Loucy (cell line): ENCODE measurements around the gene CD300LG.

Experiments used
- CTCF ChIP-seq: fragments of 200-600 bp; sonication (generic); conservative IDR thresholded peaks from 2 replicates; pipeline ENCODE4 v1.5.1; 2014; ENCODE audit warnings: mild to moderate bottlenecking, antibody characterized with exemption, low read length
- EZH2phosphoT487 ChIP-seq: fragments of 200-600 bp; IDR thresholded peaks from 2 replicates; pipeline ENCODE4 v1.6.1; 2018; ENCODE audit warnings: antibody characterized with exemption, mild to moderate bottlenecking, moderate library complexity, borderline replicate concordance

- TF ChIP-seq CTCF, result no peak
- no peak for TF ChIP-seq EZH2phosphoT487
These were observed 32.9 kb downstream of the CD300LG start for GRCh38 chr17:43879723-43880419.
